ACHN (cell line): ENCODE results near the gene NDFIP1.

ENCODE experiments used
- DNase-seq: peaks from one replicate; pipeline ENCODE4 v3.0.0-alpha.2; 2015
- in situ Hi-C: cut with HindIII; loops from 2 replicates; pipeline ENCODE4 v1.10.0; 2017; ENCODE audit warnings: low sequenced_read_pairs, low pct_ligation_motif_present, low pct_unique_long_range_greater_than_20kb

NDFIP1 gene

GRCh38 chr5:142110988-142111687 lies 2.6 kb downstream of the NDFIP1 start:
- in situ Hi-C loops: no loop called here

GRCh38 chr5:142114687-142115086 lies 6.1 kb downstream of the NDFIP1 start:
- in situ Hi-C loops: no loop called here
- DNase-seq: no peak

More at GRCh38 chr5:142110988-142111687, 2.6 kb downstream of the NDFIP1 start:
- DNase-seq: no peak

- in situ Hi-C loops: no loop called here
- no peak for DNase-seq
Measured at GRCh38 chr5:142115937-142116614, 7.5 kb downstream of the NDFIP1 start.

- in situ Hi-C loops: no loop called here
- no peak for DNase-seq
Measured at GRCh38 chr5:142117579-142118151, 9.1 kb downstream of the NDFIP1 start.

- in situ Hi-C loops: no loop called here
- no peak for DNase-seq
Measured at GRCh38 chr5:142118155-142118686, 9.6 kb downstream of the NDFIP1 start.

GRCh38 chr5:142119051-142119625 lies 10.6 kb downstream of the NDFIP1 start:
- no peak for DNase-seq
- in situ Hi-C loops: no loop called here

GRCh38 chr5:142120247-142120935 lies 11.8 kb downstream of the NDFIP1 start:
- no peak for DNase-seq
- in situ Hi-C loops: no loop called here

- in situ Hi-C loops: no loop called here
- no peak for DNase-seq
Measured at GRCh38 chr5:142122121-142122520, 13.5 kb downstream of the NDFIP1 start.

GRCh38 chr5:142125378-142125777 lies 16.8 kb downstream of the NDFIP1 start:
- no peak for DNase-seq
- in situ Hi-C loops: loop anchor here (25.0 kb wide), 1 partner anchor 138 kb away; no protein-coding TSS in a partner anchor

GRCh38 chr5:142125963-142126362 lies 17.4 kb downstream of the NDFIP1 start:
- in situ Hi-C loops: loop anchor here (25.0 kb wide), 1 partner anchor 139 kb away; no protein-coding TSS in a partner anchor

GRCh38 chr5:142128675-142129208 lies 20.2 kb downstream of the NDFIP1 start:
- DNase-seq: no peak
- in situ Hi-C loops: loop anchor here (25.0 kb wide), 1 partner anchor 141 kb away; no protein-coding TSS in a partner anchor

More at GRCh38 chr5:142125963-142126362, 17.4 kb downstream of the NDFIP1 start:
- DNase-seq: no peak

- in situ Hi-C loops: loop anchor here (25.0 kb wide), 1 partner anchor 142 kb away; no protein-coding TSS in a partner anchor
- DNase-seq: no peak
Measured at GRCh38 chr5:142129446-142130066, 21.0 kb downstream of the NDFIP1 start.

- in situ Hi-C loops: loop anchor here (25.0 kb wide), 1 partner anchor 144 kb away; no protein-coding TSS in a partner anchor
Measured at GRCh38 chr5:142131394-142131793, 22.8 kb downstream of the NDFIP1 start.

GRCh38 chr5:142132916-142133315 lies 24.3 kb downstream of the NDFIP1 start:
- no peak for DNase-seq
- in situ Hi-C loops: loop anchor here (25.0 kb wide), 1 partner anchor 146 kb away; no protein-coding TSS in a partner anchor

More at GRCh38 chr5:142131394-142131793, 22.8 kb downstream of the NDFIP1 start:
- DNase-seq: no peak

- in situ Hi-C loops: loop anchor here (25.0 kb wide), 1 partner anchor 146 kb away; no protein-coding TSS in a partner anchor
- DNase-seq: no peak
Measured at GRCh38 chr5:142133330-142134206, 25.0 kb downstream of the NDFIP1 start.

- in situ Hi-C loops: loop anchor here (25.0 kb wide), 1 partner anchor 147 kb away; no protein-coding TSS in a partner anchor
- no peak for DNase-seq
Measured at GRCh38 chr5:142134331-142135010, 25.9 kb downstream of the NDFIP1 start.
